ENCODE results near the gene ZNF277.

- TF ChIP-seq CTCF (IDR thresholded peaks at IDR 0.05) (no peak), POLR2A (IDR thresholded peaks at IDR 0.05) (no peak), POLR2AphosphoS5 (IDR thresholded peaks at IDR 0.05) (no peak)
Observed at GRCh38 chr7:112255388-112255720, 48.9 kb downstream of the ZNF277 start.
